Ishikawa (cell line): ENCODE measurements around the gene MORN2.

ENCODE experiments used
- CREB1 ChIP-seq: IDR thresholded peaks from 2 replicates; pipeline ENCODE4 v1.6.1; 2012; ENCODE audit warnings: low read depth
- EP300 ChIP-seq: IDR thresholded peaks from 2 replicates; pipeline ENCODE4 v1.6.1; 2012; ENCODE audit warnings: borderline replicate concordance
- RAD21 ChIP-seq: IDR thresholded peaks from 2 replicates; pipeline ENCODE4 v1.6.1; 2012; ENCODE audit warnings: low read depth

- TF ChIP-seq CREB1 (no peak), EP300 (no peak), RAD21 (no peak)
Observed at GRCh38 chr2:38922902-38923301, 47.1 kb downstream of the MORN2 start.
